Astrocyte of the cerebellum (primary cell): ENCODE results near the gene IL18BP.

ENCODE experiments used
- DNase-seq: peaks from one replicate; pipeline ENCODE4 v3.0.0-alpha.2; 2011; ENCODE audit warnings: low read depth
- H3K4me3 ChIP-seq: 2 replicates; pipeline ENCODE4 v1.5.1; 2011; ENCODE audit warnings: mild to moderate bottlenecking, low read depth, low read length, moderate library complexity
- in situ Hi-C: cut with HindIII; loops from 2 replicates; pipeline ENCODE4 v1.10.0; 2017; ENCODE audit warnings: low sequenced_read_pairs
- TF ChIP-seq, protein P1 (sequence below): IDR thresholded peaks from 2 replicates; pipeline ENCODE4 v1.5.1; 2012; ENCODE audit warnings: low read length, low read depth, moderate library complexity, mild to moderate bottlenecking; ENCODE audit errors: missing control alignments

IL18BP gene

DNA sequence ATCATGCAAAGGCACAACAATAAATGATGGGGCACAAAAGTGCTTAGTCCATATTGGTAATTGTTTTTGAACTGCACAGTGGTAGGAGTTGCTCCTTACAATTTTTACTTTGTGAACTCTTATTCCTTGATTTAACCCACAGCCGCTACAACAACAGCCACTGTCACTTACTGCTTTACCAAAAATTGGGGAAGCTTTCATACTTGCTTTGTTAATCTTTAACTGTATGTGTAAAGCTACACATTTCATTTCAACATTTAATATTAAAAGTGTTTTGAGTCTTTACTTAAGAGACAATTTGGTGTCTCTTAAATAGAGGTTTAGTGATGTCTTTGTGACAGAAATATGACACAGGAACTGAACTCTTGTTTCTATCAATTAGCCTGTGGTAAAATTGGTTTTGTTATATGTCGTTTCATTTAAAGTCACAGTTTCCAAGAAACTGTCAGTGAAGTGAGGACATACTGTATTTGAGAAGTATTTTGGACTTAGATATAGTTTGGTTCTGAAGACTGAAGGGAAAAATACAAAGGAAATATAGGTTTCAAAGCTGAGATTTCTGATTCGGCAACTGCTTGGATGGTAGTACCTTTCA, 6.5 kb upstream of the IL18BP start:
- no peak for DNase-seq
- TF ChIP-seq, protein P1, sequence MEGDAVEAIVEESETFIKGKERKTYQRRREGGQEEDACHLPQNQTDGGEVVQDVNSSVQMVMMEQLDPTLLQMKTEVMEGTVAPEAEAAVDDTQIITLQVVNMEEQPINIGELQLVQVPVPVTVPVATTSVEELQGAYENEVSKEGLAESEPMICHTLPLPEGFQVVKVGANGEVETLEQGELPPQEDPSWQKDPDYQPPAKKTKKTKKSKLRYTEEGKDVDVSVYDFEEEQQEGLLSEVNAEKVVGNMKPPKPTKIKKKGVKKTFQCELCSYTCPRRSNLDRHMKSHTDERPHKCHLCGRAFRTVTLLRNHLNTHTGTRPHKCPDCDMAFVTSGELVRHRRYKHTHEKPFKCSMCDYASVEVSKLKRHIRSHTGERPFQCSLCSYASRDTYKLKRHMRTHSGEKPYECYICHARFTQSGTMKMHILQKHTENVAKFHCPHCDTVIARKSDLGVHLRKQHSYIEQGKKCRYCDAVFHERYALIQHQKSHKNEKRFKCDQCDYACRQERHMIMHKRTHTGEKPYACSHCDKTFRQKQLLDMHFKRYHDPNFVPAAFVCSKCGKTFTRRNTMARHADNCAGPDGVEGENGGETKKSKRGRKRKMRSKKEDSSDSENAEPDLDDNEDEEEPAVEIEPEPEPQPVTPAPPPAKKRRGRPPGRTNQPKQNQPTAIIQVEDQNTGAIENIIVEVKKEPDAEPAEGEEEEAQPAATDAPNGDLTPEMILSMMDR = no peak
- H3K4me3 ChIP-seq = no peak overlapping the region
- in situ Hi-C loops = no loop called here

DNA sequence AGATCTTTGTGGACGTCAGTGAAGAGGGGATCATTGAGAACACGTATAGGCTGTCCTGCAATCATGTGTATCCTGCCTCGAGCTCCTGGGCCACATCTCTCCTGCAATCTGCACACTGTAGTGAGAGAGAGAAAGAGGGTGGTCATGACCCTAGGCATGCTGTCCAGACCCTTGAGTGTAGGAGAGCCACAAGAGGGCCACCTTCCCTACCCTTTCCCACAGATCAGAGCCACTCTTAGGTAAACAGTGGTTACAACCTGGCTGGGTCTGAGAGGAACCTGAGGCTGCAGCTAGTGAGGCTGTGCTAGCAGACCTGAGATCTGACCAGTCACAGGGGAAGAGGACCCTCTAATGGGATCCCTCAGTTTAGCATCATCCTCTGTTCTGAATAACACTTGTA, 3.9 kb upstream of the IL18BP start:
- H3K4me3 ChIP-seq = no peak overlapping the region
- no peak for DNase-seq
- in situ Hi-C loops = no loop called here
- TF ChIP-seq, protein P1 = no peak

DNA sequence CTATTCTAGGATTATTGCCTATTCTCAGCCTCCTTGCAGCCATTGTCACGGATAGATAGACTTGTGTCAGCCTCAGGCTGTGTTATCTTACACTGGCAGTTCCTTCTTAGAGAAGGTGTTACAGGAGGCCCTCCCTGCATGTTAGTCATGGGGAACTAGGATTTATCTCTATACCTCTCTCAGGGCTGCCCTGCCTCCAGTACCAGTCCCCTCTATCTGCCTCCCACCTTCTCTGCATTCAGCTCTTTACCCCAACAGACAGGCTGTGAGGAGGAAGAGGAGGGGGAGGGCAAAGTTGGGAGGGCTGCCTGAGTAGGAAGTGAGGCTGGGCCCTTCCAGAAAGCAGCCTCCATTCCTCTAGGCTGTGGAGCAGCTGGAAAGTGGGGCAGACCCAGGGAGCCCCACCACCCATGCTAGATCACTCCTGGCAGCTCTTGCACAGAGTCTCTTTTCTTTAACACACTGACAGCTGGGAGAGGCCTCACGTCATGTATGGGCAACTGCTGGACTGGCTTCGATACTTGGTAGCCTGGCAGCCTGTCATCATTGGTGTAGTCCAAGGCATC, 2.9 kb upstream of the IL18BP start:
- TF ChIP-seq, protein P1 = no peak
- in situ Hi-C loops = no loop called here
- no peak overlapping the region for H3K4me3 ChIP-seq
- no peak for DNase-seq

DNA sequence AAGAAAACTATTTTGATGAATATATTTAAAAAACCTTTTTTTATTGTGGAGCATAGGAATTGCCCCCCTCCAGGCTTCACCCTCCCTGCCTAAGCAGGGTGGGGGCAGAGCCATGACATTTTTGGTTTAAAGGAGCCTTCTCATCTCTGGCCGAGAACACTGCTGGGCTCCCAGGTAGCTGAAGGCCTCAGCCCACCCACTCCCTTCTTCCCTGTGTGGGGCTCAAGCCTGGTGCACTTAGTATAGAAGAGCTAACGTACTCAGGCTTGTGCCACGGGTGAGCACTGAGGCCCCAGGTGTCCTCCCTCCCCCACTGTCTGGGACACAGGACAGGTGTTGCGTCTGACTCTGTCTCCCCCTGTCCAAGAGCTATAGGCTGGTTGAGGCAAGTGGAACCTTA, 2.2 kb upstream of the IL18BP start:
- no peak overlapping the region for H3K4me3 ChIP-seq
- TF ChIP-seq, protein P1 = no peak
- DNase-seq = no peak
- in situ Hi-C loops = no loop called here

DNA sequence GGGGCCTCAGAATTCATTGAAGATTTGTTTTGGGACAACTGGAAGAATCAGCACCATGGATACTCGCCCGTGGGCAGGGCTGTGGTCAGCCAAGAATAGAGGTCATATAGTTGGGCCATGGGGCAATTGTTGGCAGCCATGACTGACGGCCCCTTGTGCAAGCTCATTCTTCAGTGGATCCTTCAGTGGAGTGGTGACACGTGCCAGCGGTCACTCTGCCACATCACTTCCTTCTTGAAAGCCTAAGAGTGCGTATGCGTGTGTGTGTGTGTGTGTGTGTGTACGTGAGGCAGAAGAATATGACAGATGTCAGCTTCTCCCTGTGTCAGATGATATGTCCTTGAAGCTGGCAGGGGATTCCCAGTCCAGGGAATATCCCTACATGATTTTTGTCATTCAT, 1.8 kb upstream of the IL18BP start:
- H3K4me3 ChIP-seq = no peak overlapping the region
- no peak for DNase-seq
- TF ChIP-seq, protein P1 = no peak
- in situ Hi-C loops = no loop called here

DNA sequence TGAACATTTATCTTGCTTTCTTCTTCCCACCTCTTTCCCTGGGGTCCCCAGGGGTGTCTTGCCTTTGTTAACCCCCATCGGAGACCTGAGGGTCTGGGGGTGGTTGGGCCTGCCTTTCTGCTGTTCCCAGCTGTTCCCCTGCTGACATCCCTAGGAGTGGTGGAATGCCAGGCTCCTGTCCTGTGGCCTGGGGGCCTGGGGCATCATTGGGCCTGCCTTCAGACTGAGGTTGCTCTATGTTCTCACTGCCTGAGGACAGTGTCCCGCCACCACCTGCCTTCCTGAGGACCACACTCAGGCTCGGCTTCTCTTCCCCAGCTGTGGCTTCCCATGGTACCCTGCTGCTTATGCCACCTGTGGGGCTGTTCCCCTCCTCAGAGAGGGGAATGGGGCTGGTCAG, 1.1 kb upstream of the IL18BP start:
- in situ Hi-C loops = no loop called here

More for the DNA sequence above, 1.1 kb upstream of the IL18BP start:
- H3K4me3 ChIP-seq = no peak overlapping the region
- TF ChIP-seq, protein P1 = no peak
- no peak for DNase-seq
